IMR-90 (cell line): Measurements from ENCODE around the gene SPP1. TPM values are rescaled to one million over a fixed set of nuclear protein-coding genes. Genes with fewer than 3 reads are reported as not detected.

ENCODE experiments used
- ATAC-seq: fragments of 200-7000 bp; cut with Tn5 transposase; 2 replicates; pipeline ENCODE4 v1.9.1; 2020; ENCODE audit warnings: low read depth, mild to moderate bottlenecking, moderate library complexity
- BruUV-seq: library from RNA; stranded (reverse); fragments of 400-500 nt; replicated peaks from 2 replicates; lab custom pipeline; 2021; lab: Mats Ljungman, UMichigan
- CTCF ChIA-PET: fragments of 300-600 bp; formaldehyde crosslinking; extraction: SDS; loops from one replicate; lab custom pipeline; 2021; ENCODE audit warnings: antibody characterized with exemption; lab: Yijun Ruan, JAX
- POLR2A ChIA-PET: fragments of 300-600 bp; sonication (Branson Sonifier 250); formaldehyde crosslinking; loops from one replicate; lab custom pipeline; 2022; ENCODE audit warnings: antibody characterized with exemption; ENCODE audit not compliant: unreplicated experiment; lab: Charles Lee
- DNase-seq: peaks from one replicate; pipeline ENCODE4 v3.0.0; 2013
- H2AFZ ChIP-seq: replicated peaks from 2 replicates; pipeline ENCODE3; 2013; ENCODE audit warnings: low read length, mild to moderate bottlenecking; ENCODE audit not compliant: poor library complexity
- H2AK5ac ChIP-seq: 2 replicates; pipeline ENCODE4 v1.6.1; 2013; ENCODE audit warnings: low read depth, low read length, inconsistent platforms
- H2AK9ac ChIP-seq: replicated peaks from 2 replicates; pipeline ENCODE3; 2013; ENCODE audit warnings: mild to moderate bottlenecking, low read depth, low read length, moderate library complexity; ENCODE audit not compliant: poor library complexity
- H2BK120ac ChIP-seq: 2 replicates; pipeline ENCODE4 v1.6.1; 2013; ENCODE audit warnings: low read depth, low read length, inconsistent platforms
- H2BK15ac ChIP-seq: 3 replicates; pipeline ENCODE4 v1.6.1; 2013; ENCODE audit warnings: low read depth, low read length, inconsistent platforms
- H2BK20ac ChIP-seq: 2 replicates; pipeline ENCODE4 v1.6.1; 2013; ENCODE audit warnings: low read depth, mild to moderate bottlenecking, inconsistent platforms, low read length, moderate library complexity
- H2BK5ac ChIP-seq: 2 replicates; pipeline ENCODE4 v1.6.1; 2013; ENCODE audit warnings: mild to moderate bottlenecking, low read depth, low read length, inconsistent platforms; ENCODE audit not compliant: poor library complexity, severe bottlenecking
- H3K14ac ChIP-seq: replicated peaks from 2 replicates; pipeline ENCODE4 v1.6.1; 2013; ENCODE audit warnings: low read depth, low read length, inconsistent platforms
- H3K18ac ChIP-seq: 2 replicates; pipeline ENCODE4 v1.6.1; 2013; ENCODE audit warnings: low read depth, low read length, control low read depth
- H3K23ac ChIP-seq: 2 replicates; pipeline ENCODE4 v1.6.1; 2013; ENCODE audit warnings: low read depth, low read length, inconsistent platforms
- H3K27ac ChIP-seq: 2 replicates; pipeline ENCODE4 v1.5.1; 2013; ENCODE audit warnings: mild to moderate bottlenecking, control low read depth, low read length; ENCODE audit not compliant: insufficient read depth
- H3K27me3 ChIP-seq: 2 replicates; pipeline ENCODE4 v1.6.1; 2013; ENCODE audit warnings: low read length; ENCODE audit not compliant: control insufficient read depth, insufficient read depth
- H3K36me3 ChIP-seq: 2 replicates; pipeline ENCODE4 v1.6.1; 2013; ENCODE audit warnings: low read length, mixed read lengths; ENCODE audit not compliant: control insufficient read depth, insufficient read depth
- H3K4ac ChIP-seq: 2 replicates; pipeline ENCODE4 v1.6.1; 2013; ENCODE audit warnings: low read depth, low read length, inconsistent platforms
- H3K4me1 ChIP-seq: 2 replicates; pipeline ENCODE4 v1.6.1; 2013; ENCODE audit warnings: low read length, mixed read lengths; ENCODE audit not compliant: control insufficient read depth, insufficient read depth
- H3K4me2 ChIP-seq: 2 replicates; pipeline ENCODE4 v1.6.1; 2013; ENCODE audit warnings: low read depth, mild to moderate bottlenecking, control low read depth, low read length, moderate library complexity
- H3K4me3 ChIP-seq: 2 replicates; pipeline ENCODE4 v1.5.1; 2013; ENCODE audit warnings: low read depth, mild to moderate bottlenecking, control low read depth, low read length, moderate library complexity; ENCODE audit not compliant: insufficient read depth
- H3K56ac ChIP-seq: 2 replicates; pipeline ENCODE4 v1.6.1; 2013; ENCODE audit warnings: low read length, inconsistent platforms; ENCODE audit not compliant: insufficient read depth; ENCODE audit errors: extremely low read depth
- H3K79me1 ChIP-seq, 2 experiments: 2 replicates each; pipeline ENCODE4 v1.6.1; 2013; ENCODE audit warnings: low read length in 2 of 2, inconsistent platforms in 1 of 2, low read depth in 1 of 2
- H3K9ac ChIP-seq: 2 replicates; pipeline ENCODE4 v1.6.1; 2013; ENCODE audit warnings: low read depth, low read length, control low read depth
- H3K9me1 ChIP-seq: 2 replicates; pipeline ENCODE4 v1.6.1; 2013; ENCODE audit warnings: low read length, inconsistent platforms; ENCODE audit not compliant: insufficient read depth
- H3K9me3 ChIP-seq: 2 replicates; pipeline ENCODE4 v1.6.1; 2013; ENCODE audit warnings: low read length; ENCODE audit not compliant: control insufficient read depth, insufficient read depth
- H4K20me1 ChIP-seq: 2 replicates; pipeline ENCODE4 v1.6.1; 2013; ENCODE audit warnings: low read length, inconsistent platforms; ENCODE audit not compliant: insufficient read depth
- H4K5ac ChIP-seq: 2 replicates; pipeline ENCODE4 v1.6.1; 2013; ENCODE audit warnings: mild to moderate bottlenecking, low read depth, low read length, control low read depth
- H4K8ac ChIP-seq, 2 experiments: 2 replicates each; pipeline ENCODE4 v1.6.1; 2013; ENCODE audit warnings: low read depth in 2 of 2, low read length in 2 of 2, control low read depth in 1 of 2, inconsistent platforms in 1 of 2
- H4K91ac ChIP-seq: 2 replicates; pipeline ENCODE4 v1.6.1; 2013; ENCODE audit warnings: low read depth, low read length, inconsistent platforms; ENCODE audit not compliant: insufficient read depth
- CHD1 ChIP-seq: IDR thresholded peaks from 2 replicates; pipeline ENCODE4 v1.6.1; 2012; ENCODE audit warnings: low read depth, low read length, improper control_type of control experiment
- RCOR1 ChIP-seq: IDR thresholded peaks from 2 replicates; pipeline ENCODE4 v1.6.1; 2012; ENCODE audit warnings: mild to moderate bottlenecking, low read length, improper control_type of control experiment; ENCODE audit not compliant: insufficient replicate concordance
- WGBS, 2 experiments: methylation state at CpG; one replicate each; pipeline versions ENCODE4 v1.1.5 to v1.1.7; 2013; ENCODE audit warnings: missing lambda C conversion rate in 2 of 2; ENCODE audit not compliant: insufficient read length in 1 of 2; ENCODE audit errors: extremely low coverage in 2 of 2; 5-methylcytosine and 5-hydroxymethylcytosine counted together
- dilution Hi-C: fragments of 300-500 bp; cut with HindIII; formaldehyde crosslinking; loops from one replicate; pipeline ENCODE4 v1.14.3; 2018; ENCODE audit warnings: low sequenced_read_pairs; ENCODE audit not compliant: unreplicated experiment
- in situ Hi-C: fragments of 300-500 bp; cut with MboI; formaldehyde crosslinking; loops from 3 replicates; pipeline ENCODE4 v1.14.3; 2019; ENCODE audit warnings: low sequenced_read_pairs, inconsistent platforms, mixed read lengths
- intact Hi-C: fragments of 100-400 bp; cut with micrococcal nuclease; formaldehyde crosslinking; loops from 2 replicates; pipeline ENCODE4 v1.10.0; 2022
- polyA plus RNA-seq, 3 experiments: library from polyadenylated mRNA; depleted of rRNA; stranded (reverse); fragments of >200 nt; gene quantifications; 2 replicates each; pipeline ENCODE4 v1.2.3, GENCODE V29; 2012; ENCODE audit warnings: low replicate concordance in 1 of 3
- total RNA-seq: library from RNA; depleted of rRNA; stranded (reverse); fragments of >200 nt; gene quantifications from 2 replicates; pipeline ENCODE4 v1.2.3, GENCODE V29; 2012
- TF ChIP-seq, protein P1 (sequence below): conservative IDR thresholded peaks from 2 replicates; pipeline ENCODE4 v1.5.1; 2012; ENCODE audit warnings: mild to moderate bottlenecking, low read depth, low read length, improper control_type of control experiment
- TF ChIP-seq, protein P2 (sequence below): fragments of 150-350 bp; IDR thresholded peaks from 2 replicates; pipeline ENCODE4 v1.6.1; 2016; ENCODE audit warnings: low read depth, mild to moderate bottlenecking, low read length, moderate library complexity, borderline replicate concordance

The SPP1 gene
- total and polyA plus RNA-seq, 2 of the 4 experiments (the other 2 are of a cell fraction): 0.18 to 0.50 TPM

DNA sequence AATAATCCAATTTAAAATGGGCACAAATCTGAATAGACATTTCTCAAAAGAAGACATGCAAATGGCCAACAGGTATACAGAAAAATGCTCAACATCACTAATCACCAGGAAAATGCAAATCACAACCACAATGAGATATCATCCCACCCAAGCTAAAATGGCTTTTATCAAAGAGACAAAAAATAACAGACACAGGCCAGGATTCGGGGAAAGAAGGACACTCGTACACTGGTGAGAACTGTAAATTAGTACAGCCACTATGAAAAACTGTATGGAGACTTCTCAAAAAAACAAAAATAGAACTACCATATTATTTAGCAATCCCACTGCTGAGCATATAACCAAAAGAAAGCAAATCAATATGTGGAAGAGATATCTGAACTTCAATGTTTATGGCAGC lies 8.5 kb downstream of the SPP1 start:
- H3K4me1 ChIP-seq: no peaks in the 10 kb centered on the region
- H3K14ac ChIP-seq: no peak overlapping the region
- no peak overlapping the region for H3K9ac ChIP-seq
- BruUV-seq: no TSS peak
- no peaks in the 10 kb centered on the region for H3K9me1 ChIP-seq
- intact Hi-C loops: no loop called here
- no peak overlapping the region for H3K23ac ChIP-seq
- no peak overlapping the region for H3K18ac ChIP-seq
- H2AK5ac ChIP-seq: no peak overlapping the region
- H2AK9ac ChIP-seq: no peak overlapping the region
- H2BK15ac ChIP-seq: no peak overlapping the region
- H3K4ac ChIP-seq: no peak overlapping the region
- no peak overlapping the region for H3K56ac ChIP-seq
- H3K4me2 ChIP-seq: no peak overlapping the region
- H3K36me3 ChIP-seq: no peaks in the 10 kb centered on the region
- WGBS, 2 experiments: no CpG with 5 or more reads among the region's 2 CpGs
- no peak overlapping the region for H4K8ac ChIP-seq
- ChIA-PET POLR2A (no interaction called here), CTCF (interaction anchor here (1.8 kb wide), 1 partner anchor 10 kb away, joined by 6 read pairs; no protein-coding TSS in a partner anchor)
- in situ Hi-C loops: no loop called here
- no peak overlapping the region for H2BK120ac ChIP-seq
- H3K27ac ChIP-seq: no peak overlapping the region
- H2BK5ac ChIP-seq: no peak overlapping the region
- H3K4me3 ChIP-seq: no peak overlapping the region
- TF ChIP-seq CHD1 (no peak), RCOR1 (no peak)
- TF ChIP-seq, protein P1, sequence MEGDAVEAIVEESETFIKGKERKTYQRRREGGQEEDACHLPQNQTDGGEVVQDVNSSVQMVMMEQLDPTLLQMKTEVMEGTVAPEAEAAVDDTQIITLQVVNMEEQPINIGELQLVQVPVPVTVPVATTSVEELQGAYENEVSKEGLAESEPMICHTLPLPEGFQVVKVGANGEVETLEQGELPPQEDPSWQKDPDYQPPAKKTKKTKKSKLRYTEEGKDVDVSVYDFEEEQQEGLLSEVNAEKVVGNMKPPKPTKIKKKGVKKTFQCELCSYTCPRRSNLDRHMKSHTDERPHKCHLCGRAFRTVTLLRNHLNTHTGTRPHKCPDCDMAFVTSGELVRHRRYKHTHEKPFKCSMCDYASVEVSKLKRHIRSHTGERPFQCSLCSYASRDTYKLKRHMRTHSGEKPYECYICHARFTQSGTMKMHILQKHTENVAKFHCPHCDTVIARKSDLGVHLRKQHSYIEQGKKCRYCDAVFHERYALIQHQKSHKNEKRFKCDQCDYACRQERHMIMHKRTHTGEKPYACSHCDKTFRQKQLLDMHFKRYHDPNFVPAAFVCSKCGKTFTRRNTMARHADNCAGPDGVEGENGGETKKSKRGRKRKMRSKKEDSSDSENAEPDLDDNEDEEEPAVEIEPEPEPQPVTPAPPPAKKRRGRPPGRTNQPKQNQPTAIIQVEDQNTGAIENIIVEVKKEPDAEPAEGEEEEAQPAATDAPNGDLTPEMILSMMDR: no peak
- TF ChIP-seq, protein P2, sequence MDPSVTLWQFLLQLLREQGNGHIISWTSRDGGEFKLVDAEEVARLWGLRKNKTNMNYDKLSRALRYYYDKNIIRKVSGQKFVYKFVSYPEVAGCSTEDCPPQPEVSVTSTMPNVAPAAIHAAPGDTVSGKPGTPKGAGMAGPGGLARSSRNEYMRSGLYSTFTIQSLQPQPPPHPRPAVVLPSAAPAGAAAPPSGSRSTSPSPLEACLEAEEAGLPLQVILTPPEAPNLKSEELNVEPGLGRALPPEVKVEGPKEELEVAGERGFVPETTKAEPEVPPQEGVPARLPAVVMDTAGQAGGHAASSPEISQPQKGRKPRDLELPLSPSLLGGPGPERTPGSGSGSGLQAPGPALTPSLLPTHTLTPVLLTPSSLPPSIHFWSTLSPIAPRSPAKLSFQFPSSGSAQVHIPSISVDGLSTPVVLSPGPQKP: no peak
- H4K5ac ChIP-seq: no peak overlapping the region
- no peak for ATAC-seq
- H3K9me3 ChIP-seq: no peaks in the 10 kb centered on the region
- peaks cover 4% of the 10 kb centered on the region; the same call in 1 of the 2 replicates for H3K27me3 ChIP-seq
- dilution Hi-C loops: no loop called here
- H4K91ac ChIP-seq: no peak overlapping the region
- H2AFZ ChIP-seq: no peak overlapping the region
- no peaks in the 10 kb centered on the region for H3K79me1 ChIP-seq
- H4K20me1 ChIP-seq: no peaks in the 10 kb centered on the region
- H2BK20ac ChIP-seq: no peak overlapping the region
- no peak for DNase-seq
